Psoas muscle (tissue), 8 donors: ENCODE data around the gene LRRC46. TPM values are rescaled to one million over a fixed set of nuclear protein-coding genes. Genes with fewer than 3 reads are reported as not detected.

ENCODE experiments used
- ATAC-seq, 4 donors: fragments of 200-7000 bp; cut with Tn5 transposase; one replicate each; pipeline ENCODE4 v1.9.1; 2020; ENCODE audit warnings: moderate library complexity in 3 of 4, mild to moderate bottlenecking in 2 of 4
- DNase-seq, 2 donors: peaks; one replicate each; pipeline ENCODE4 v3.0.0-alpha.2; 2020
- H3K27ac ChIP-seq: fragments of 200-600 bp; one replicate; pipeline ENCODE4 v1.8.0; 2022
- H3K27me3 ChIP-seq, 3 donors: fragments of 200-600 bp in 1 of 3; one replicate each; pipeline versions ENCODE4 v1.6.1 to v1.8.0; 2013 to 2022; ENCODE audit warnings: low read length in 2 of 3, mild to moderate bottlenecking in 2 of 3, moderate library complexity in 1 of 3; ENCODE audit not compliant: insufficient read depth in 3 of 3
- H3K36me3 ChIP-seq, 2 donors: fragments of 200-600 bp in 1 of 2; one replicate each; pipeline versions ENCODE4 v1.6.1 to v1.8.0; 2013 to 2022; ENCODE audit warnings: low read depth in 1 of 2, mild to moderate bottlenecking in 1 of 2, moderate library complexity in 1 of 2; ENCODE audit not compliant: insufficient read depth in 1 of 2
- H3K4me1 ChIP-seq: fragments of 200-600 bp; one replicate; pipeline ENCODE4 v1.8.0; 2022
- H3K4me3 ChIP-seq: fragments of 200-600 bp; one replicate; pipeline ENCODE4 v1.8.0; 2022; ENCODE audit warnings: mild to moderate bottlenecking
- H3K9me3 ChIP-seq: fragments of 200-600 bp; one replicate; pipeline ENCODE4 v1.8.0; 2022
- CTCF ChIP-seq: fragments of 200-600 bp; IDR thresholded peaks from one replicate; pipeline ENCODE4 v1.8.0; 2022; ENCODE audit warnings: antibody characterized with exemption
- WGBS, 3 donors: extraction: QIAGEN DNeasy Blood & Tissue Kit; methylation state at CpG; one replicate each; pipeline versions ENCODE4 v1.1.6 to v1.1.7; 2013; 5-methylcytosine and 5-hydroxymethylcytosine counted together
- intact Hi-C, 2 donors: fragments of 100-400 bp; cut with DNase I; formaldehyde crosslinking; loops; one replicate each; pipeline versions ENCODE4 v1.11.0 to v1.14.2; 2022
- polyA plus RNA-seq, 3 donors: library from polyadenylated mRNA; stranded (reverse); fragments of 200-250 nt; gene quantifications; one replicate each; pipeline ENCODE4 v1.2.3, GENCODE V29; 2013
- total RNA-seq, 4 donors: library from RNA; stranded (reverse); fragmentation: NEBNext Ultra II Directional in 2 of 4; extraction: Animal tissue kit (Norgen Biotek cat#: 25700) in 2 of 4; gene quantifications; one replicate each; pipeline versions ENCODE4 v1.2.1 to v1.2.4, GENCODE V29; 2021 to 2023
- donor health status: healthy with polysubstance abuse.
- donor health status: DM: no; HTN: no; CAD: no; lungs with moderate emphysema.
- donor health status: Bipolar disorder and iron deficiency.
- donor health status: healthy.
- donor health status: DM: yes; HTN: yes; CAD: no.
- donor health status: DM: no; HTN: no; CAD: no.
- donor health status: DM: no; HTN: no; CAD: no.
- donor health status: DM: yes; HTN: yes; CAD: no.

Gene LRRC46
- total and polyA plus RNA-seq, 7 donors, result 0.08 to 0.54 (median 0.22) TPM; not detected in 2

- ATAC-seq (no peak), DNase-seq (no peak)
- intact Hi-C loops, result no loop called here
- no peak for TF ChIP-seq CTCF
- Histone ChIP-seq H3K4me1 (no peaks in the 10 kb centered on the region), H3K27ac (no peak overlapping the region), H3K4me3 (no peak overlapping the region), H3K36me3 (no peaks in the 10 kb centered on the region), H3K9me3 (no peaks in the 10 kb centered on the region), H3K27me3 (peaks cover 0 to 47% (median 9%) of the 10 kb centered on the region in 3 donors)
- WGBS, 3 donors, result 63 to 77% (median 73%) methylated on average over 5 of the region's 5 CpGs
These were observed 28.9 kb downstream of the LRRC46 start for GRCh38 chr17:47860386-47860785.

GRCh38 chr17:47862621-47863440, 31.4 kb downstream of the LRRC46 start:
- Histone ChIP-seq H3K9me3 (no peaks in the 10 kb centered on the region), H3K27me3 (peaks cover 0 to 46% (median 5%) of the 10 kb centered on the region in 3 donors), H3K36me3 (no peaks in the 10 kb centered on the region), H3K27ac (no peak overlapping the region), H3K4me1 (no peaks in the 10 kb centered on the region), H3K4me3 (no peak overlapping the region)
- ATAC-seq (no peak), DNase-seq (no peak)
- WGBS, 3 donors, result 68 to 77% (median 76%) methylated on average over 7 of the region's 7 CpGs
- intact Hi-C loops, result no loop called here
- TF ChIP-seq CTCF, result no peak

- peaks cover 0 to 52% (median 5%) of the 10 kb centered on the region in 3 donors for H3K27me3 ChIP-seq
These were observed 33.3 kb downstream of the LRRC46 start for GRCh38 chr17:47864791-47865216.

GRCh38 chr17:47866941-47867340, 35.5 kb downstream of the LRRC46 start:
- no peak for ATAC-seq

More at GRCh38 chr17:47864791-47865216, 33.3 kb downstream of the LRRC46 start:
- Histone ChIP-seq H3K27ac (no peak overlapping the region), H3K36me3 (no peaks in the 10 kb centered on the region), H3K9me3 (no peaks in the 10 kb centered on the region), H3K4me3 (no peak overlapping the region), H3K4me1 (no peaks in the 10 kb centered on the region)
- DNase-seq (no peak), ATAC-seq (no peak)
- WGBS, 3 donors, result 20 to 22% (median 21%) methylated on average over 7 of the region's 7 CpGs
- no peak for TF ChIP-seq CTCF
- intact Hi-C loops, result no loop called here

More at GRCh38 chr17:47866941-47867340, 35.5 kb downstream of the LRRC46 start:
- Histone ChIP-seq H3K4me1 (no peaks in the 10 kb centered on the region), H3K27me3 (peaks cover 0 to 63% (median 10%) of the 10 kb centered on the region in 3 donors), H3K27ac (no peak overlapping the region), H3K36me3 (no peaks in the 10 kb centered on the region), H3K4me3 (no peak overlapping the region), H3K9me3 (no peaks in the 10 kb centered on the region)
- no peak for DNase-seq
- 40 to 41% (median 40%) methylated on average over 20 of the region's 20 CpGs for WGBS, 3 donors
- TF ChIP-seq CTCF, result no peak
- intact Hi-C loops, result no loop called here
